Upper lobe of right lung (tissue), 1 donor: Measurements from ENCODE around the gene CHERP. TPM values are rescaled to one million over a fixed set of nuclear protein-coding genes. Genes with fewer than 3 reads are reported as not detected.
A peak's percentile ranks its signal among the peaks of the same experiment; 100 is the strongest.

ENCODE experiments used
- ATAC-seq: fragments of 200-7000 bp; cut with Tn5 transposase; one replicate; pipeline ENCODE4 v1.9.1; 2020; ENCODE audit warnings: mild to moderate bottlenecking, moderate library complexity
- DNase-seq: peaks from one replicate; pipeline ENCODE4 v3.0.0-alpha.2; 2020
- H3K27ac ChIP-seq: fragments of 200-600 bp; one replicate; pipeline ENCODE4 v1.8.0; 2022
- H3K27me3 ChIP-seq: fragments of 200-600 bp; one replicate; pipeline ENCODE4 v1.8.0; 2022; ENCODE audit warnings: mild to moderate bottlenecking
- H3K36me3 ChIP-seq: fragments of 200-600 bp; one replicate; pipeline ENCODE4 v1.8.0; 2022
- H3K4me1 ChIP-seq: fragments of 200-600 bp; one replicate; pipeline ENCODE4 v1.8.0; 2022
- H3K4me3 ChIP-seq: fragments of 200-600 bp; one replicate; pipeline ENCODE4 v1.8.0; 2022; ENCODE audit warnings: mild to moderate bottlenecking
- H3K9me3 ChIP-seq: fragments of 200-600 bp; one replicate; pipeline ENCODE4 v1.8.0; 2022
- CTCF ChIP-seq: fragments of 200-600 bp; IDR thresholded peaks from one replicate; pipeline ENCODE4 v1.8.0; 2022; ENCODE audit warnings: antibody characterized with exemption
- intact Hi-C: fragments of 100-400 bp; cut with DNase I; formaldehyde crosslinking; loops from one replicate; pipeline ENCODE4 v1.11.0; 2022
- total RNA-seq: library from RNA; stranded (reverse); fragmentation: NEBNext Ultra II Directional; extraction: Animal tissue kit (Norgen Biotek cat#: 25700); gene quantifications from one replicate; pipeline ENCODE4 v1.2.1, GENCODE V29; 2021
- donor health status: DM: no; HTN: yes; CAD: no; lungs with severe emphysema.

Gene CHERP
- total RNA-seq, 1 donor from 2014 or later, result 41.9 TPM

- no peak for TF ChIP-seq CTCF
- Histone ChIP-seq H3K27me3 (no peaks in the 10 kb centered on the region), H3K4me1 (peaks cover 36% of the 10 kb centered on the region), H3K4me3 (peak overlapping the region; percentile 84), H3K36me3 (peaks cover 50% of the 10 kb centered on the region), H3K9me3 (no peaks in the 10 kb centered on the region), H3K27ac (no peak overlapping the region)
- intact Hi-C loops, result loop anchor here (10.0 kb wide), 1 partner anchor 51 kb away; the partner anchor contains the start of gene MED26
- ATAC-seq, result no peak
- no peak for DNase-seq
These were observed 31.7 kb upstream of the CHERP start for GRCh38 chr19:16573925-16574324.

- intact Hi-C loops, result loop anchor here (10.0 kb wide), 1 partner anchor 52 kb away; the partner anchor contains the start of gene MED26
These were observed 31.1 kb upstream of the CHERP start for GRCh38 chr19:16573296-16573695.

GRCh38 chr19:16572332-16573211 lies 30.3 kb upstream of the CHERP start, which contains the start of gene SLC35E1:
SLC35E1 (minus strand) TSS chr19:16572415; CDS start chr19:16572364, 51 bp downstream.
- intact Hi-C loops, result loop anchor here (10.0 kb wide), 1 partner anchor 52 kb away; the partner anchor contains the start of gene MED26

More at GRCh38 chr19:16573296-16573695, 31.1 kb upstream of the CHERP start:
- H3K4me1 ChIP-seq, result peaks cover 36% of the 10 kb centered on the region
- peak overlapping the region; percentile 84 for H3K4me3 ChIP-seq
- no peaks in the 10 kb centered on the region for H3K27me3 ChIP-seq
- peak overlapping the region; percentile 88 for H3K27ac ChIP-seq
- no peak for TF ChIP-seq CTCF
- peaks cover 50% of the 10 kb centered on the region for H3K36me3 ChIP-seq
- no peaks in the 10 kb centered on the region for H3K9me3 ChIP-seq
- ATAC-seq (no peak), DNase-seq (no peak)

GRCh38 chr19:16571822-16572331 lies 29.6 kb upstream of the CHERP start:
- H3K9me3 ChIP-seq, result no peaks in the 10 kb centered on the region
- peaks cover 36% of the 10 kb centered on the region for H3K4me1 ChIP-seq
- peaks cover 52% of the 10 kb centered on the region for H3K36me3 ChIP-seq
- H3K27me3 ChIP-seq, result no peaks in the 10 kb centered on the region
- peak overlapping the region; percentile 84 for H3K4me3 ChIP-seq
- H3K27ac ChIP-seq, result peak overlapping the region; percentile 81
- DNase-seq (no peak), ATAC-seq (no peak)
- no peak for TF ChIP-seq CTCF
- intact Hi-C loops, result loop anchor here (10.0 kb wide), 1 partner anchor 53 kb away; the partner anchor contains the start of gene MED26

More at GRCh38 chr19:16572332-16573211, 30.3 kb upstream of the CHERP start, which contains the start of gene SLC35E1:
- peaks cover 36% of the 10 kb centered on the region for H3K4me1 ChIP-seq
- H3K27me3 ChIP-seq, result no peaks in the 10 kb centered on the region
- peak; percentile 94 for ATAC-seq
- peak; percentile 98 for DNase-seq
- no peaks in the 10 kb centered on the region for H3K9me3 ChIP-seq
- H3K4me3 ChIP-seq, result peak within 1 kb of the TSS; percentile 84
- peak within 1 kb of the TSS; percentile 88 for H3K27ac ChIP-seq
- peaks cover 52% of the 10 kb centered on the region for H3K36me3 ChIP-seq
- no peak for TF ChIP-seq CTCF

- peak overlapping the region; percentile 84 for H3K4me3 ChIP-seq
- peaks cover 36% of the 10 kb centered on the region for H3K4me1 ChIP-seq
- intact Hi-C loops, result loop anchor here (10.0 kb wide), 1 partner anchor 54 kb away; the partner anchor contains the start of gene MED26
- H3K27ac ChIP-seq, result peak overlapping the region; percentile 81
- no peak for TF ChIP-seq CTCF
- no peak for DNase-seq
- ATAC-seq, result no peak
- H3K36me3 ChIP-seq, result peaks cover 52% of the 10 kb centered on the region
- H3K27me3 ChIP-seq, result no peaks in the 10 kb centered on the region
- H3K9me3 ChIP-seq, result no peaks in the 10 kb centered on the region
These were observed 29.0 kb upstream of the CHERP start for GRCh38 chr19:16571283-16571682.
